ENCODE measurements around the gene FGD4. TPM values are rescaled to one million over a fixed set of nuclear protein-coding genes. Genes with fewer than 3 reads are reported as not detected.
"Not testable (repeated sequence)": the region's sequence is repeated elsewhere in the genome, so short reads cannot be mapped to it uniquely, and the experiment has no call there.

FGD4 gene
- total and polyA plus RNA-seq, 3 donors from 2014 or later = 51.0 to 90.2 (median 74.9) TPM

- no peaks in the 10 kb centered on the region for H3K27me3 ChIP-seq
- no peaks in the 10 kb centered on the region for H3K36me3 ChIP-seq (ENCODE audit: low read depth, missing control alignments)
- H3K9me3 ChIP-seq = no peaks in the 10 kb centered on the region
- no peak overlapping the region for H3K4me3 ChIP-seq
- H3K27ac ChIP-seq = no peak overlapping the region
- no peak for TF ChIP-seq POLR2A (IDR thresholded peaks at IDR 0.05)
- H3K4me1 ChIP-seq = peaks cover 15% of the 10 kb centered on the region
- intact Hi-C loops (cut with DNase I; ENCODE audit: low total_unique reads) = no loop called here
- DNase-seq = no peak
- WGBS, 2 donors = 66 to 72% methylated on average over 2 of the region's 2 CpGs
Observed at GRCh38 chr12:32509328-32510091, 110.2 kb downstream of the FGD4 start.

DNA sequence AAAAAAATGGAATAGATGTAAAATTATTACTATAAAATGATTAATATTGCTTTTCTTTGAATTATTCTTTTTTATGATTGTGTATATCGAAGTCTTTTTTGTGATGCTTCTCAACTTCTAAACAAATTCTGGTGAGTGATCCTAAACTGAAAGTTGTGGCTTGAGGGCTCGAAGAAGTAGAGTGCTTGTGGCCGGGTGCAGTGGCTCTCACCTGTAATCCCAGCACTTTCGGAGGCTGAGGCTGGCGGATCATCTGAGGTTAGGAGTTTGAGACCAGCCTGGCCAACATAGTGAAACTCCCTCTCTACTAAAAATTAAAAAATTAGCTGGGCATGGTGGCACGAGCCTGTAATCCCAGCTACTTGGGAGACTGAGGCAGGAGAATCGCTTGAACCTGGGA is 112.6 kb downstream of the FGD4 start:
- 92% methylated on average over 7 of the region's 7 CpGs for WGBS, 2 donors

GRCh38 chr12:32512379-32512778 is 113.0 kb downstream of the FGD4 start:
- no peaks in the 10 kb centered on the region for H3K4me1 ChIP-seq
- TF ChIP-seq CTCF (IDR thresholded peaks at IDR 0.05) = no peak
- no peak for TF ChIP-seq POLR2A (IDR thresholded peaks at IDR 0.05)
- 95 to 100% methylated on average over 2 of the region's 2 CpGs for WGBS, 2 donors
- no peak for DNase-seq
- H3K9me3 ChIP-seq = no peaks in the 10 kb centered on the region
- H3K36me3 ChIP-seq (ENCODE audit: low read depth, missing control alignments) = no peaks in the 10 kb centered on the region
- no peaks in the 10 kb centered on the region for H3K27me3 ChIP-seq
- no peak overlapping the region for H3K4me3 ChIP-seq
- intact Hi-C loops (cut with DNase I; ENCODE audit: low total_unique reads) = no loop called here
- H3K27ac ChIP-seq = no peak overlapping the region

More for the DNA sequence above, 112.6 kb downstream of the FGD4 start:
- H3K36me3 ChIP-seq (ENCODE audit: low read depth, missing control alignments); H3K27ac ChIP-seq; H3K4me1 ChIP-seq; H3K9me3 ChIP-seq; H3K4me3 ChIP-seq; intact Hi-C loops (cut with DNase I; ENCODE audit: low total_unique reads); DNase-seq; H3K27me3 ChIP-seq: not testable (repeated sequence)

GRCh38 chr12:32512910-32513309 is 113.6 kb downstream of the FGD4 start:
- Histone ChIP-seq H3K27ac (no peak overlapping the region), H3K27me3 (no peaks in the 10 kb centered on the region), H3K36me3 (ENCODE audit: low read depth, missing control alignments) (no peaks in the 10 kb centered on the region), H3K4me3 (no peak overlapping the region), H3K4me1 (no peaks in the 10 kb centered on the region), H3K9me3 (no peaks in the 10 kb centered on the region)
- DNase-seq = no peak
- intact Hi-C loops (cut with DNase I; ENCODE audit: low total_unique reads) = no loop called here
- WGBS, 2 donors = 56 to 79% methylated on average over 2 of the region's 2 CpGs
- TF ChIP-seq CTCF (IDR thresholded peaks at IDR 0.05) (no peak), POLR2A (IDR thresholded peaks at IDR 0.05) (no peak)

- WGBS, 2 donors = 66 to 74% methylated on average over 1 of the region's 1 CpG
- intact Hi-C loops (cut with DNase I; ENCODE audit: low total_unique reads) = no loop called here
- Histone ChIP-seq H3K36me3 (ENCODE audit: low read depth, missing control alignments) (no peaks in the 10 kb centered on the region), H3K9me3 (no peaks in the 10 kb centered on the region), H3K4me3 (no peak overlapping the region), H3K4me1 (no peaks in the 10 kb centered on the region), H3K27ac (no peak overlapping the region), H3K27me3 (no peaks in the 10 kb centered on the region)
- TF ChIP-seq CTCF (IDR thresholded peaks at IDR 0.05) (no peak), POLR2A (IDR thresholded peaks at IDR 0.05) (no peak)
- DNase-seq = no peak
Observed at GRCh38 chr12:32515137-32515873, 115.9 kb downstream of the FGD4 start.

All from testis (tissue), 3 donors.